Ovary (tissue), 9 donors: ENCODE results near the gene LTC4S. TPM values are rescaled to one million over a fixed set of nuclear protein-coding genes. Genes with fewer than 3 reads are reported as not detected.

Experiments used
- DNase-seq, 5 donors: peaks; one replicate each; pipeline ENCODE4 v3.0.0-alpha.2; 2019 to 2020
- H3K27ac ChIP-seq, 2 donors: fragments of 200-600 bp; one replicate each; pipeline versions ENCODE4 v1.5.1 to v1.8.0; 2019 to 2022
- H3K27me3 ChIP-seq: fragments of 200-600 bp; one replicate; pipeline ENCODE4 v1.8.0; 2022
- H3K36me3 ChIP-seq: fragments of 200-600 bp; sonication (generic); one replicate; pipeline ENCODE4 v1.5.1; 2019
- H3K4me1 ChIP-seq: one replicate; pipeline ENCODE4 v1.8.1; 2013; ENCODE audit warnings: mild to moderate bottlenecking, moderate library complexity; ENCODE audit not compliant: insufficient read depth
- H3K4me3 ChIP-seq: fragments of 200-600 bp; sonication (generic); one replicate; pipeline ENCODE4 v1.5.1; 2017
- H3K9me3 ChIP-seq, 2 donors: fragments of 200-600 bp in 1 of 2; sonication (generic) in 1 of 2; one replicate each; pipeline versions ENCODE4 v1.5.1 to v1.8.1; 2013 to 2019; ENCODE audit warnings: mild to moderate bottlenecking in 1 of 2, moderate library complexity in 1 of 2
- EP300 ChIP-seq: sonication (generic); formaldehyde crosslinking; IDR thresholded peaks from one replicate; pipeline ENCODE4 v1.6.1; 2017; ENCODE audit warnings: antibody characterized with exemption
- POLR2A ChIP-seq: fragments of 450-650 bp; IDR thresholded peaks from one replicate; pipeline ENCODE4 v1.6.1; 2017; ENCODE audit warnings: antibody characterized with exemption, mild to moderate bottlenecking, moderate library complexity
- WGBS, 3 donors: extraction: QIAGEN DNeasy Blood & Tissue Kit in 1 of 3; methylation state at CpG; one replicate each; pipeline versions ENCODE4 v1.1.5 to v1.1.7; 2013 to 2017; 5-methylcytosine and 5-hydroxymethylcytosine counted together
- intact Hi-C, 4 donors: fragments of 100-400 bp; cut with DNase I; formaldehyde crosslinking; loops; one replicate each; pipeline versions ENCODE4 v1.11.0 to v1.15.1; 2022 to 2023
- polyA plus RNA-seq, 2 donors: library from polyadenylated mRNA; stranded (reverse); fragments of 200-250 nt in 1 of 2; fragments of 350-450 nt in 1 of 2; fragmentation: Illumina TruSeq in 1 of 2; extraction: RNeasy Lipid Tissue Mini Kit (QIAGEN cat#74804) in 1 of 2; gene quantifications; one replicate each; pipeline ENCODE4 v1.2.3, GENCODE V29; 2013 to 2014
- total RNA-seq, 7 donors: library from RNA; depleted of rRNA in 2 of 7; stranded (reverse); fragments of >200 nt in 2 of 7; fragmentation: NEBNext Ultra II Directional in 3 of 7; extraction: Animal tissue kit (Norgen Biotek cat#: 25700) in 3 of 7; gene quantifications; one replicate each; pipeline versions ENCODE4 v1.1.0 to v1.2.4, GENCODE V29; 2016 to 2023
- TF ChIP-seq, protein P1 (sequence below), 3 donors: fragments of 450-650 bp in 2 of 3; fragments of 200-600 bp in 1 of 3; IDR thresholded peaks; one replicate each; pipeline versions ENCODE4 v1.5.1 to v1.8.0; 2016 to 2022; ENCODE audit warnings: antibody characterized with exemption in 3 of 3, mild to moderate bottlenecking in 1 of 3
- donor health status: DM: no; HTN: no; CAD: no; lungs with moderate emphysema.
- donor health status: DM: no; HTN: no; CAD: no.
- donor health status: Bipolar disorder and iron deficiency.
- donor health status: DM: yes; HTN: yes; CAD: no.
- donor health status: DM: no; HTN: no; CAD: no.
- donor health status: DM: yes; HTN: yes; CAD: no.

The LTC4S gene
- total and polyA plus RNA-seq, 9 donors, result 7.5 to 43.5 (median 16.9) TPM; not detected in 1

DNA sequence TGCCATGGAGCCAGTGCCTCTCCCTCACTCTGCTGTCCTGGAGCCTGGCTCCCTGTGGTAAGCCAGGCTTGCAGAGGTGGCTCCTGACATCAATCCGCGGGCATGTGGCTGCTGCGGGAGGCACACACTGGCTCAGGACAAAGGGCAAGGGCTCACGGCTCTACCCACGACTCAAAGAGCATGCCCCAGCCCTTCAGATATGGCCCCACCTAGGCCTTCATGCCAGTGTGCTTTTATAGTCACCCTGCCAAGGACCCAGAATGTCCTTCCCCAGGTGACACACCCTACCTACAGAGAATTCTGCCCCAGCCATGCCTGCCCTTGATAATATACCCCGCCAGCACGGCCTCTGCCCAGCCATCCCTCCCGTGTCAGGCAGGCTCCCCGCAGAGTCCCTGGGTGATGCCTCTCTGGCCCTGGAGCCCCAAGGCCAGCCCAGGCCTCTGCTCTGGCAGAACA, 11.3 kb downstream of the LTC4S start:
- Histone ChIP-seq H3K9me3 (no peaks in the 10 kb centered on the region), H3K27me3 (no peaks in the 10 kb centered on the region), H3K27ac (peak overlapping the region; percentile 92 to 98), H3K36me3 (no peaks in the 10 kb centered on the region), H3K4me1 (peaks cover 2% of the 10 kb centered on the region), H3K4me3 (peak overlapping the region; percentile 94)
- no peak for TF ChIP-seq EP300
- TF ChIP-seq, protein P1, sequence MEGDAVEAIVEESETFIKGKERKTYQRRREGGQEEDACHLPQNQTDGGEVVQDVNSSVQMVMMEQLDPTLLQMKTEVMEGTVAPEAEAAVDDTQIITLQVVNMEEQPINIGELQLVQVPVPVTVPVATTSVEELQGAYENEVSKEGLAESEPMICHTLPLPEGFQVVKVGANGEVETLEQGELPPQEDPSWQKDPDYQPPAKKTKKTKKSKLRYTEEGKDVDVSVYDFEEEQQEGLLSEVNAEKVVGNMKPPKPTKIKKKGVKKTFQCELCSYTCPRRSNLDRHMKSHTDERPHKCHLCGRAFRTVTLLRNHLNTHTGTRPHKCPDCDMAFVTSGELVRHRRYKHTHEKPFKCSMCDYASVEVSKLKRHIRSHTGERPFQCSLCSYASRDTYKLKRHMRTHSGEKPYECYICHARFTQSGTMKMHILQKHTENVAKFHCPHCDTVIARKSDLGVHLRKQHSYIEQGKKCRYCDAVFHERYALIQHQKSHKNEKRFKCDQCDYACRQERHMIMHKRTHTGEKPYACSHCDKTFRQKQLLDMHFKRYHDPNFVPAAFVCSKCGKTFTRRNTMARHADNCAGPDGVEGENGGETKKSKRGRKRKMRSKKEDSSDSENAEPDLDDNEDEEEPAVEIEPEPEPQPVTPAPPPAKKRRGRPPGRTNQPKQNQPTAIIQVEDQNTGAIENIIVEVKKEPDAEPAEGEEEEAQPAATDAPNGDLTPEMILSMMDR (IDR thresholded peaks at IDR 0.05), result no peak
- TF ChIP-seq POLR2A, result no peak
- intact Hi-C loops, result loop anchor here in 1 of 4 donors (10.0 kb wide), 1 partner anchor 100 kb away; the partner anchor contains the start of gene TBC1D9B
- WGBS, 3 donors, result 50 to 56% (median 52%) methylated on average over 9 of the region's 9 CpGs
- peak in 3 of 5 donors; percentile 33 to 40 (median 37) for DNase-seq

DNA sequence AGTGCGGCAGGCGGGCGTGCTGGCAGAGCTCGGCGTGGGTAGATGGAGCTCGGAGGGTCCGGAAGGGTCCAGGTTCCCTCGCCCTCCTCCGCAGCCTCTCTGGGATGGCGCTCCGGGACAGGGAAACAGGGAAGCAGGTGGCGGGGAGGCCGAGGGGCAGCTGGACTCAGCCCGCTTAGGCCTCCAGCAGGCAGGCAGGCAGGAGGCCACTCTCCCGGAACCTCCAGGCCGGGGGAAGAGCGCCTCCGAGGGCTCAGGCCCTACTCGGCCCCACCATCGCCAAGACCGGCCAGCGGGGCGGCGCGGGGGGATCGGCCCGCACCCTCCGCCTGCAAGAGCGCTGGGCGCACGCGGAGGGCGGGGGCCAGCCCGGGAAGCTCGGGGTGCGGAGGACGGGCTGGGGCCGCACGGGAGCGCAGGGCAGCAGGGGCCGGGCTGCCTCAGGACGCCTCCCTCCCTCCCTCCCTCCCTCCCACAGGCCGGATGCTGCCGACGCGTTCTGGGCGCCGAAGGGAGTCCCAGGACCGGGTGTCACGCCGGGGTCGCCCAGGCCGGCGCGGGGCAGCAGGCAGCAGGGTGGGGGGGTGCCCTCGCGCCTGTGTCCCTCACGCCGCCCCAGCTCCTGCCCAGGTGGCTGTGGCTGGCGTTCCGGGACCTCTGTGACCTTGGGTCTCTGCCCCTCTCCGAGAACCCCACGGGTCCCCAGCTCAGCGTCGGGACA, 11.9 kb downstream of the LTC4S start:
- peak in 3 of 5 donors; percentile 47 to 65 (median 58) for DNase-seq
- Histone ChIP-seq H3K4me1 (peaks cover 2% of the 10 kb centered on the region), H3K4me3 (peak overlapping the region; percentile 94), H3K36me3 (no peaks in the 10 kb centered on the region), H3K9me3 (no peaks in the 10 kb centered on the region), H3K27ac (peak overlapping the region; percentile 92 to 98), H3K27me3 (no peaks in the 10 kb centered on the region)
- 3 to 8% (median 5%) methylated on average over 29 to 65 of the region's 65 CpGs for WGBS, 3 donors
- intact Hi-C loops, result loop anchor here in 1 of 4 donors (10.0 kb wide), 1 partner anchor 99 kb away; the partner anchor contains the start of gene TBC1D9B
- no peak for TF ChIP-seq EP300
- TF ChIP-seq POLR2A, result no peak
- TF ChIP-seq, protein P1 (IDR thresholded peaks at IDR 0.05), result peak in 1 of 3 donors; percentile 11

DNA sequence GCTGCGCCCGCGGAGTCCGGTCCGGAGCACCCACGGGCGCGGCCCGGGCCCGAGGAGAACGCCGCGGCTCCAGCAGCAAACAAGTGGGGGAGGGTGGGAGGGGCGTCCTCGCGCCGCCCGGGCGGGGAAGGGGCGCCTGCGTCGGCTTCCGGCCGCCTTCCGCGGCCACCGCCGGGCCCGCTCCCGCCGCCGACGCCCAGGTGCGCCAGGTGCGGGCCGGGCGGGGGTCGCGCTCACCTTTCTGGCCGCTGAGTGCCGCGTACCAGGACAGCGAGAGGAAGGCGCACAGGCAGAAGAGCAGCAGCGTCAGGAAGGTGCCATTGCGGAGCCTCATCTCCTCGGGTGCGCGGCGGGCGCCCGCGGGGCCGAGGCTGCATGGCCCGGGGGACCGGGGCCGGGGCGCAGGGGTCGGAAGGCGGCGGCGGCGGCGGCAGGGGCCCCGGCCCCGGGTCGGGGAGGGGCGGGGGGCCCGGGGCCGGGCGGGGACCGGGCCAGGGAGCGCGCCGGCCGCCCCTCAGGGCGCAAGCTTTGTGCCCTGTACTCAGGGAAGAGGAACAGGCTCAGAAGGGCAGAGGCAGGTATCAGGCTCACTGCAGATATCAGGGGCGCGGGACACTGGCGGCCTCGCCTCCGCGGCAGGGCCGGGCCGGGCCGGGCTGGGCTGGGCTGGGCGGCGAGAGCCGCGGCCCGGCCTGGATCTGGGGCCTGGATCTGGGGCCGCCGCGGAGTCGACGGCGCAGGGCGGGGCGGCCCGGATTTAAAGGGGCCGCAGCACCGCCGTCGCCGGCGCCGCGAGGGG, 12.7 kb downstream of the LTC4S start, which contains the start of gene MGAT4B:
MGAT4B (minus strand) TSS at position 617 of the 799 bp plus-strand sequence; CDS start at position 334, 283 bp downstream.
- no peaks in the 10 kb centered on the region for H3K36me3 ChIP-seq
- peak; percentile 72 to 83 (median 76) for DNase-seq
- TF ChIP-seq, protein P1 (IDR thresholded peaks at IDR 0.05), result no peak
- TF ChIP-seq EP300 (no peak), POLR2A (peak; percentile 61)
- no peaks in the 10 kb centered on the region for H3K9me3 ChIP-seq
- 0 to 1% (median 0%) methylated on average over 65 to 108 of the region's 108 CpGs for WGBS, 3 donors
- H3K27me3 ChIP-seq, result no peaks in the 10 kb centered on the region
- intact Hi-C loops, result loop anchor here in 1 of 4 donors (10.0 kb wide), 1 partner anchor 98 kb away; the partner anchor contains the start of gene TBC1D9B
- H3K4me3 ChIP-seq, result peak within 1 kb of the TSS; percentile 94
- H3K27ac ChIP-seq, result peak within 1 kb of the TSS; percentile 92 to 98
- peaks cover 2% of the 10 kb centered on the region for H3K4me1 ChIP-seq

DNA sequence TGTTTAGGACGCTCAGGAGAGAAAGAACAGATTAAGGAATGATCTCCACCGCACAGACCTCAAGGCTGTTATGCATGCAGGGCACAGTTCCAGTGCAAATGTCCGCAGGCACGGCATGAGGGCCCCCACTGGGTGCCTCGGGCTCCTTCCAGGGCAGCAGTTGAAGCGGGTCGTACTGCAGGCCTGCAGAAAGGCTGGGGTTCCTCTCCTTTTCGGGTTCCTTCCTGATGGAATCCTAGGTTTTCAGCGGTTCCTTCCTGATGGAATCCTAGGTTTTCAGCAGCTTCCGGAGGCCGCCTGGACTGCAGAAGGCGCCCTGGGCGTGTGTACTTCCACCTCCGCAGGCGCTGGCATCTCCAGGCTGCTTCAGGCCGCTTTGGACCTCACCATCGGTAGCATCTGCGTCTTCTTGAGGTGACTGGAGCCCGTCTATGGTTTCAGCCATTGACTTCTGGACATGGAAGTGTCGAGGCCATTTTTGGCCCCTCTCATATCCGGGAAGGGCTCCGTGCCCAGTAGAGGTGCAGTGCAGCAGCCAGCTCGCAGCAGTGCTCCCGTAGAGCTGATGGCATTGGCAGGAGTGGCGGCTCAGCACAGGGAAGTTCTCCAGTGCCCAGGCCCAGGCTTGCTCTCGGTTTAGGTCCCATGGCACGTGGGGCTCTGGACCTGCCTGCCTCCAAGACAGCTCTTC, 18.5 kb downstream of the LTC4S start:
- WGBS, 3 donors, result 91 to 92% (median 91%) methylated on average over 24 to 27 of the region's 27 CpGs
- no peaks in the 10 kb centered on the region for H3K36me3 ChIP-seq
- no peaks in the 10 kb centered on the region for H3K9me3 ChIP-seq
- no peak overlapping the region for H3K27ac ChIP-seq
- H3K4me1 ChIP-seq, result peaks cover 4% of the 10 kb centered on the region
- DNase-seq, result peak in 1 of 5 donors; percentile 30
- no peaks in the 10 kb centered on the region for H3K27me3 ChIP-seq
- no peak for TF ChIP-seq POLR2A
- intact Hi-C loops, result no loop called here
- H3K4me3 ChIP-seq, result no peak overlapping the region
